Neutrophil (primary cell): ENCODE results near the gene KDM1B.
A peak's percentile ranks its signal among the peaks of the same experiment; 100 is the strongest.

ENCODE experiments used
- H3K27ac ChIP-seq: fragments of 200-600 bp; sonication (generic); 2 replicates; pipeline ENCODE4 v1.5.1; 2016; ENCODE audit warnings: mild to moderate bottlenecking, moderate library complexity
- H3K27me3 ChIP-seq: fragments of 200-600 bp; sonication (generic); 2 replicates; pipeline ENCODE4 v1.6.0; 2016; ENCODE audit warnings: mild to moderate bottlenecking
- H3K36me3 ChIP-seq: fragments of 200-600 bp; sonication (generic); 2 replicates; pipeline ENCODE4 v1.5.1; 2017
- H3K4me1 ChIP-seq, 2 experiments: fragments of 200-600 bp in 1 of 2; sonication (generic) in 1 of 2; 1 replicate in 1 of 2; 2 replicates in 1 of 2; pipeline versions ENCODE4 v1.5.1 to v1.6.1; 2013 to 2016; ENCODE audit warnings: low read depth in 1 of 2, low read length in 1 of 2, mild to moderate bottlenecking in 1 of 2, moderate library complexity in 1 of 2; ENCODE audit not compliant: control insufficient read depth in 1 of 2, insufficient read depth in 1 of 2
- H3K4me3 ChIP-seq, 2 experiments: fragments of 200-600 bp in 1 of 2; sonication (generic) in 1 of 2; 1 replicate in 1 of 2; 2 replicates in 1 of 2; pipeline ENCODE4 v1.5.1; 2013 to 2016; ENCODE audit warnings: low read depth in 1 of 2, low read length in 1 of 2, mild to moderate bottlenecking in 1 of 2, moderate library complexity in 1 of 2
- H3K9me3 ChIP-seq: fragments of 200-600 bp; sonication (generic); 2 replicates; pipeline ENCODE4 v1.5.1; 2016
- TF ChIP-seq, protein P1 (sequence below): fragments of 200-600 bp; sonication (generic); IDR thresholded peaks from 2 replicates; pipeline ENCODE4 v1.5.1; 2016; ENCODE audit warnings: antibody characterized with exemption

Gene KDM1B

DNA sequence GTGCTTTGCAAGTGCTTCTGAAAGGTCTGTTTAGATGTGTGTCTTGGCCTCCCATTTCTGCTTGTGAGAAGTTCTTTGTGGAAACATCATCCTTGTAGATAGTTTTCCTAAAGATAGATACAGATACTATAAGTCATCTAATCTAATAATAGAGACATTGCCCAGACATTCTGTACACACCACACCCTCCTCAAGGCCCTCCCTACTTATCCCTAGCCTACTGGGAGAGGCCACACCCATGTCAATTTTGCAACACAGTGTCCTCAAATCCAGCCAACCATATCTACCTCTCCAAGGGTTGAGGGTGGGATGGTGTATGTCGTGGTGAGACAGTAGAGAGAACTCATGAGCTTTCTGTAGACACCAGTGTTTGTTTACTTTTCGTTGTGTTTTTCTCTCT, 6.2 kb downstream of the KDM1B start:
- TF ChIP-seq, protein P1, sequence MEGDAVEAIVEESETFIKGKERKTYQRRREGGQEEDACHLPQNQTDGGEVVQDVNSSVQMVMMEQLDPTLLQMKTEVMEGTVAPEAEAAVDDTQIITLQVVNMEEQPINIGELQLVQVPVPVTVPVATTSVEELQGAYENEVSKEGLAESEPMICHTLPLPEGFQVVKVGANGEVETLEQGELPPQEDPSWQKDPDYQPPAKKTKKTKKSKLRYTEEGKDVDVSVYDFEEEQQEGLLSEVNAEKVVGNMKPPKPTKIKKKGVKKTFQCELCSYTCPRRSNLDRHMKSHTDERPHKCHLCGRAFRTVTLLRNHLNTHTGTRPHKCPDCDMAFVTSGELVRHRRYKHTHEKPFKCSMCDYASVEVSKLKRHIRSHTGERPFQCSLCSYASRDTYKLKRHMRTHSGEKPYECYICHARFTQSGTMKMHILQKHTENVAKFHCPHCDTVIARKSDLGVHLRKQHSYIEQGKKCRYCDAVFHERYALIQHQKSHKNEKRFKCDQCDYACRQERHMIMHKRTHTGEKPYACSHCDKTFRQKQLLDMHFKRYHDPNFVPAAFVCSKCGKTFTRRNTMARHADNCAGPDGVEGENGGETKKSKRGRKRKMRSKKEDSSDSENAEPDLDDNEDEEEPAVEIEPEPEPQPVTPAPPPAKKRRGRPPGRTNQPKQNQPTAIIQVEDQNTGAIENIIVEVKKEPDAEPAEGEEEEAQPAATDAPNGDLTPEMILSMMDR, result no peak
- H3K9me3 ChIP-seq, result no peaks in the 10 kb centered on the region
- H3K27ac ChIP-seq, result peak overlapping the region; percentile 78
- H3K36me3 ChIP-seq, result peaks cover 72% of the 10 kb centered on the region
- peaks cover 35 to 41% of the 10 kb centered on the region in 2 experiments for H3K4me1 ChIP-seq
- H3K27me3 ChIP-seq, result no peaks in the 10 kb centered on the region
- H3K4me3 ChIP-seq, result no peak overlapping the region

DNA sequence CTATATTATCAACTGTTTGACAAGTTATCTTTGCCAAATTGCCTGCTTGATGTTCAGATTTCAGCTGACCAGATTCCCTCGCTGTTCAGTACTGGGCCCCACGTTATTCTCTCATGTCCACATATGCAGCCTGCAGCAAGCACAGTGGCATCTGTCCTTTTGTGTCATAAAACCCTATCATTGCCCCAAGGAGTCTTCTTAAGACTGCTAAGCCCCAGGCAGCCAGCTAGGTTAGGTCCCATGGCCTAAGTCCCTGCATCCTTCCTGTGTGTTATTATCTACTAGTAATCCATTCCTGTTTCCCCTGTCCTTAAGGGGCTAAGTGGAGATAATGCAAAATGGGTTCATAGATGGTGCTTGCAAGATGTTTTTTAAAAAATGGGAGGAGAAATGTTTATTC, 7.2 kb downstream of the KDM1B start:
- H3K4me1 ChIP-seq, result peaks cover 30 to 34% of the 10 kb centered on the region in 2 experiments

DNA sequence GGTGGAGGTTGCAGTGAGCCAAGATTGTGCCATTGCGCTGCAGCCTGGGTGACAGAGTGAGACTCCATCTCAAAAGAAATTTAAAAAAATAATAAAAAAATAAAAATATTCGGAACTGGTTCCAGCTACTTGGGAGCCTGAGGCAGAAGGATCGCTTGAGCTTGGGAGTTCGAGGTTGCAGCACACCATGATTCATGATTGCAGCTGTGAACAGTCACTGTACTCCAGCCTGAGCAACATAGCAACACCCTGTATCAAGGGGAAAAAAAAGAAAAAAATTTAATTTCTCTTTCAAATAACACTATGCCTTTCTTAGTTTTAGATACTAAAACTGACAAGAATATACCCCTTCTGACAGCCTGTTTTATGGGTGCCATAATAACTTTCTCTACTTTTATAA, 10.5 kb downstream of the KDM1B start:
- H3K36me3 ChIP-seq, result peaks cover 92% of the 10 kb centered on the region
- H3K4me3 ChIP-seq, result no peak overlapping the region
- no peaks in the 10 kb centered on the region for H3K27me3 ChIP-seq
- H3K9me3 ChIP-seq, result no peaks in the 10 kb centered on the region
- TF ChIP-seq, protein P1, result no peak
- peak overlapping the region; percentile 41 for H3K27ac ChIP-seq
- H3K4me1 ChIP-seq, result peaks cover 16 to 18% of the 10 kb centered on the region in 2 experiments

More for the DNA sequence above, 7.2 kb downstream of the KDM1B start:
- H3K4me3 ChIP-seq, result no peak overlapping the region
- H3K27me3 ChIP-seq, result no peaks in the 10 kb centered on the region
- TF ChIP-seq, protein P1, result no peak
- peak overlapping the region; percentile 78 for H3K27ac ChIP-seq
- H3K36me3 ChIP-seq, result peaks cover 81% of the 10 kb centered on the region
- no peaks in the 10 kb centered on the region for H3K9me3 ChIP-seq

DNA sequence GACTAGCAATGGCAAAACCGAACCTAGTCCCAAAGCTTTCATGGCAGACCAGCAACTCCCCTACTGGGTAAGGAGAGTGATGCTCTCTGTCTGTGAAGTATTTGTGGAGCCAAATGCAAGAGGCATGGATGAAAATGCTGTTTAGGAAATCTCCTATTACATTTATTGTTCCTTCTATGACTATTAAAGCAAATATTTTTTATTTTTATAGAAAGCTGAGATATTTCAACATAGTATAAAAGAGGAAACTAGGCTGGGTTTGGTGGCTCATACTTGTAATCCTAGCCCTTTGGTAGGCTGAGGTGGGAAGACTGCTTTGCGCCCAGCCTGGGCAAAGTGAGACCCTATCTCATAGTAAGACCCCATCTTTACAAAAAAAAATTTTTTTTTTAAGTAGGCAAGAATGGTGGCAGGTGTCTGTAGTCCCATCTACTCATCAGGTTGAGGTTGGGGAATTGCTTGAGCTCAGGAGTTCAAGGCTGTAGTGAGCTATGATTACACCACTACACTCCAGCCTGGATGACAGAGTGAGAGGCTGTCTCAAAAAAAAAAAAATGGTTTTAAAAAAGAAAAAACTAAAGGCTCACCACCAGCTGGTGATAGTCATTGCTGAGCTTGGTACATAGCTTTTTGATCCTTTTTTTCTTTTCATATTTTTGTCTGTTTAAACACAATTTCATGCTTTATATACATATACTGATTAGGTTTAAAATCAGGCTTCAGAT, 11.3 kb downstream of the KDM1B start:
- H3K36me3 ChIP-seq, result peaks cover 92% of the 10 kb centered on the region
- H3K4me1 ChIP-seq, result peaks cover 12 to 14% of the 10 kb centered on the region in 2 experiments
- H3K27me3 ChIP-seq, result no peaks in the 10 kb centered on the region
- H3K4me3 ChIP-seq, result no peak overlapping the region
- no peaks in the 10 kb centered on the region for H3K9me3 ChIP-seq
- TF ChIP-seq, protein P1, result no peak
- H3K27ac ChIP-seq, result peak overlapping the region; percentile 41

DNA sequence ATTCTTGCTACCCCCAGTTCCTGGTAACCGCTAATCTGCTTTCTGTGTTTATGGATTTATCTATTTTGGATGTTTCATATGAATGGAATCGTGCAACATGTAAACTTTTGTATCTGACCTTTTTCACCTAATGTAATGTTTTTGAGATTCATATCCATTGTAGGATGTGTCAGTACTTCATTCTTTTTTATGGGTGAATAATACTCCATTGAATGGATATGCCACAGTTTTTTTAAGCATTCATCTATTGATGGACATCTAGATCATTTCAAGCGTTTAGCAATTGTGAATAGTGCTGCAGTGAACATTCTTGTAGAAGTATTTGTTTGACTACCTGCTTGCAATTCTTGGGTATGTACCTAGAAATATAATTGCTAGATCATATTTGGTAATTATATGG, 13.0 kb downstream of the KDM1B start:
- H3K9me3 ChIP-seq, result no peaks in the 10 kb centered on the region
- TF ChIP-seq, protein P1, result no peak
- no peak overlapping the region for H3K4me3 ChIP-seq
- no peak overlapping the region for H3K27ac ChIP-seq
- peaks cover 23 to 24% of the 10 kb centered on the region in 2 experiments for H3K4me1 ChIP-seq
- H3K27me3 ChIP-seq, result no peaks in the 10 kb centered on the region
- peaks cover 88% of the 10 kb centered on the region for H3K36me3 ChIP-seq
